Common myeloid progenitor, CD34-positive (primary cell): Measurements from ENCODE around the gene MLLT10.

Experiments used
- CTCF ChIA-PET: fragments of 350-600 bp; sonication (Branson Sonifier 250); formaldehyde crosslinking; loops from one replicate; lab custom pipeline; 2021; ENCODE audit warnings: antibody characterized with exemption; lab: Charles Lee
- POLR2A ChIA-PET: fragments of 350-600 bp; sonication (Branson Sonifier 250); formaldehyde crosslinking; loops from one replicate; lab custom pipeline; 2021; ENCODE audit warnings: antibody characterized with exemption; lab: Charles Lee
- DNase-seq, 3 donors: peaks; one replicate each; pipeline versions ENCODE4 v3.0.0 to v3.0.0-alpha.2; 2013
- H3K27ac ChIP-seq, 2 experiments: 1 replicate in 1 of 2; 2 replicates in 1 of 2; pipeline ENCODE4 v1.7.0; 2013; ENCODE audit warnings: inconsistent platforms in 2 of 2, low read length in 2 of 2, mild to moderate bottlenecking in 2 of 2, low read depth in 1 of 2, moderate library complexity in 1 of 2; ENCODE audit not compliant: severe bottlenecking in 2 of 2, insufficient read depth in 1 of 2, poor library complexity in 1 of 2
- H3K27me3 ChIP-seq, 5 experiments: replicated peaks in 2 of 5; 1 replicate in 3 of 5; 2 replicates in 2 of 5; pipeline versions ENCODE4 v1.6.1 to v1.7.0; 2013; ENCODE audit warnings: low read length in 4 of 5, mild to moderate bottlenecking in 2 of 5, moderate library complexity in 2 of 5, inconsistent platforms in 1 of 5; ENCODE audit not compliant: insufficient read depth in 5 of 5, control insufficient read depth in 4 of 5
- H3K36me3 ChIP-seq, 4 experiments: 1 replicate in 2 of 4; 2 replicates in 2 of 4; pipeline versions ENCODE4 v1.6.1 to v1.7.0; 2013; ENCODE audit warnings: low read length in 3 of 4, control low read depth in 1 of 4, mild to moderate bottlenecking in 1 of 4; ENCODE audit not compliant: control insufficient read depth in 4 of 4, insufficient read depth in 4 of 4
- H3K4me1 ChIP-seq, 4 experiments: 1 replicate in 3 of 4; 2 replicates in 1 of 4; pipeline versions ENCODE4 v1.6.1 to v1.7.1; 2013; ENCODE audit warnings: low read length in 3 of 4, mild to moderate bottlenecking in 3 of 4, control low read depth in 1 of 4, inconsistent platforms in 1 of 4, moderate library complexity in 1 of 4; ENCODE audit not compliant: control insufficient read depth in 4 of 4, insufficient read depth in 4 of 4; ENCODE audit errors: control extremely low read depth in 1 of 4
- H3K4me3 ChIP-seq, 7 experiments: 1 replicate in 4 of 7; 2 replicates in 3 of 7; pipeline versions ENCODE4 v1.5.1 to v1.7.0; 2013; ENCODE audit warnings: mild to moderate bottlenecking in 7 of 7, low read length in 6 of 7, moderate library complexity in 6 of 7, inconsistent platforms in 2 of 7, low read depth in 2 of 7, control low read depth in 1 of 7; ENCODE audit not compliant: insufficient read depth in 4 of 7, control insufficient read depth in 1 of 7; ENCODE audit errors: extremely low read depth in 1 of 7
- H3K9me3 ChIP-seq, 5 experiments: 1 replicate in 4 of 5; 2 replicates in 1 of 5; pipeline versions ENCODE4 v1.6.1 to v1.7.1; 2013; ENCODE audit warnings: low read length in 4 of 5, mild to moderate bottlenecking in 2 of 5, inconsistent platforms in 1 of 5, low read depth in 1 of 5, moderate library complexity in 1 of 5; ENCODE audit not compliant: control insufficient read depth in 4 of 5, insufficient read depth in 2 of 5; ENCODE audit errors: control extremely low read depth in 1 of 5
- WGBS: methylation state at CpG from one replicate; pipeline ENCODE4 v1.1.5; 2013; ENCODE audit not compliant: insufficient coverage; 5-methylcytosine and 5-hydroxymethylcytosine counted together

The MLLT10 gene

GRCh38 chr10:21496343-21497176 is 37.5 kb upstream of the MLLT10 start:
- Histone ChIP-seq H3K4me1 (peaks cover 8 to 41% (median 31%) of the 10 kb centered on the region in 4 experiments), H3K9me3 (no peaks in the 10 kb centered on the region), H3K27me3 (peaks cover 0 to 10% (median 0%) of the 10 kb centered on the region in 5 experiments), H3K36me3 (no peaks in the 10 kb centered on the region), H3K27ac (peak overlapping the region in 1 of 2 experiments; percentile 70), H3K4me3 (peak overlapping the region; percentile 69 to 97 (median 87))
- 0% methylated on average over 41 of the region's 72 CpGs for WGBS
- POLR2A ChIA-PET: interaction anchor here (0.6 to 1.8 kb wide), 9 partner anchors 17 to 1175 kb away, joined by 3 to 9 read pairs (median 5); partner anchors contain the start of gene SKIDA1
- CTCF ChIA-PET: interaction anchor here (0.6 to 9.9 kb wide), 15 partner anchors 9 to 449 kb away, joined by 3 to 134 read pairs (median 5); partner anchors contain the start of gene SKIDA1
- DNase-seq: peak; percentile 77 to 90 (median 87)

GRCh38 chr10:21497177-21497807 is 36.7 kb upstream of the MLLT10 start:
- peaks cover 8 to 41% (median 31%) of the 10 kb centered on the region in 4 experiments for H3K4me1 ChIP-seq
- H3K36me3 ChIP-seq: no peaks in the 10 kb centered on the region
- CTCF ChIA-PET: interaction anchor here (0.6 to 9.9 kb wide), 12 partner anchors 10 to 235 kb away, joined by 3 to 134 read pairs (median 12); partner anchors contain the start of gene SKIDA1
- POLR2A ChIA-PET: interaction anchor here (0.6 to 1.8 kb wide), 7 partner anchors 17 to 1174 kb away, joined by 3 to 9 read pairs (median 5); no protein-coding TSS in a partner anchor
- H3K27me3 ChIP-seq: peaks cover 0 to 10% (median 0%) of the 10 kb centered on the region in 5 experiments
- 0% methylated on average over 31 of the region's 37 CpGs for WGBS
- peak in 2 of 3 donors; percentile 67 to 73 for DNase-seq
- H3K9me3 ChIP-seq: no peaks in the 10 kb centered on the region
- peak overlapping the region; percentile 69 to 97 (median 87) for H3K4me3 ChIP-seq
- peak overlapping the region in 1 of 2 experiments; percentile 25 for H3K27ac ChIP-seq

DNA sequence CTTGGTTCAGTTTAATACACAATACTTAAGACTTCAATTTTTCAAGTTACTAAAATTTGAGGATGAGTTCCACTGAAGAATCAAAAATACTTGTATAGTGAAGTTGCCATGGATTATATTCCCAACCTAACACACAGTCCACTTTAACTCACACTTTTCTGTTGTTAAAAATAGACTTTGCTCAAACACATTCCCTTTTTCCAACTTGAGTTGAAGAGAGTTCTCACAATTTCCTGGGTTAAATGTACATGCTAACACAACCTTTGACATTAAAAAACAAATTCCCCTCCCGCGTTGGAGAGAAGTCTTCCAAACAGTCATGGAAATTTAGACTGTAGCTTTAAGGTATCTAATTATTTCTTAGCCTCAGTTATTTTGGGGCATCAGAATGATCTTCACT is 35.7 kb upstream of the MLLT10 start:
- ChIA-PET CTCF (interaction anchor here (1.5 to 9.9 kb wide), 4 partner anchors 11 to 234 kb away, joined by 4 to 134 read pairs (median 62); partner anchors contain the start of gene SKIDA1), POLR2A (no interaction called here)
- H3K27me3 ChIP-seq: peaks cover 0 to 10% (median 0%) of the 10 kb centered on the region in 5 experiments
- peaks cover 8 to 41% (median 31%) of the 10 kb centered on the region in 4 experiments for H3K4me1 ChIP-seq
- no peak for DNase-seq
- H3K36me3 ChIP-seq: no peaks in the 10 kb centered on the region
- H3K27ac ChIP-seq: no peak overlapping the region
- no CpG with 5 or more reads among the region's 2 CpGs for WGBS
- H3K9me3 ChIP-seq: no peaks in the 10 kb centered on the region
- no peak overlapping the region for H3K4me3 ChIP-seq

- ChIA-PET CTCF (interaction anchor here (1.5 to 9.9 kb wide), 4 partner anchors 10 to 233 kb away, joined by 4 to 134 read pairs (median 62); partner anchors contain the start of gene SKIDA1), POLR2A (no interaction called here)
- H3K9me3 ChIP-seq: no peaks in the 10 kb centered on the region
- H3K36me3 ChIP-seq: no peaks in the 10 kb centered on the region
- peaks cover 8 to 37% (median 28%) of the 10 kb centered on the region in 4 experiments for H3K4me1 ChIP-seq
- 96% methylated on average over 5 of the region's 8 CpGs for WGBS
- H3K27me3 ChIP-seq: peaks cover 0 to 10% (median 0%) of the 10 kb centered on the region in 5 experiments
- no peak overlapping the region for H3K4me3 ChIP-seq
- no peak overlapping the region for H3K27ac ChIP-seq
- DNase-seq: no peak
Observed at GRCh38 chr10:21498986-21499385, 35.0 kb upstream of the MLLT10 start.

- Histone ChIP-seq H3K4me3 (peak overlapping the region; percentile 19 to 79 (median 63)), H3K27ac (no peak overlapping the region), H3K27me3 (peaks cover 0 to 10% (median 0%) of the 10 kb centered on the region in 5 experiments), H3K4me1 (peaks cover 7 to 28% (median 23%) of the 10 kb centered on the region in 4 experiments), H3K36me3 (no peaks in the 10 kb centered on the region), H3K9me3 (no peaks in the 10 kb centered on the region)
- ChIA-PET POLR2A (no interaction called here), CTCF (interaction anchor here (1.2 to 9.9 kb wide), 5 partner anchors 11 to 225 kb away, joined by 4 to 134 read pairs (median 5); partner anchors contain the start of gene SKIDA1)
- peak in 2 of 3 donors; percentile 70 to 77 for DNase-seq
- WGBS: 21% methylated on average over 68 of the region's 72 CpGs
Observed at GRCh38 chr10:21499701-21500577, 34.1 kb upstream of the MLLT10 start.

GRCh38 chr10:21500578-21500910 is 33.5 kb upstream of the MLLT10 start:
- no peak overlapping the region for H3K27ac ChIP-seq
- WGBS: 16% methylated on average over 12 of the region's 14 CpGs
- peaks cover 5 to 22% (median 21%) of the 10 kb centered on the region in 4 experiments for H3K4me1 ChIP-seq
- CTCF ChIA-PET: interaction anchor here (1.2 to 9.9 kb wide), 5 partner anchors 10 to 224 kb away, joined by 4 to 134 read pairs (median 5); partner anchors contain the start of gene SKIDA1
- no peak for DNase-seq
- H3K4me3 ChIP-seq: peak overlapping the region in 5 of 7 experiments; percentile 42 to 79 (median 69)
- POLR2A ChIA-PET: no interaction called here
- no peaks in the 10 kb centered on the region for H3K9me3 ChIP-seq
- peaks cover 0 to 10% (median 0%) of the 10 kb centered on the region in 5 experiments for H3K27me3 ChIP-seq
- H3K36me3 ChIP-seq: no peaks in the 10 kb centered on the region
